Neural cell (in vitro differentiated cells): ENCODE results near the gene LDLRAD2. TPM values are rescaled to one million over a fixed set of nuclear protein-coding genes. Genes with fewer than 3 reads are reported as not detected.
A peak's percentile ranks its signal among the peaks of the same experiment; 100 is the strongest.

Source experiments
- H2AFZ ChIP-seq: fragments of 200-600, 300-800 bp; sonication (generic), shearing (Covaris generic); 2 replicates; pipeline ENCODE4 v1.6.0; 2014; ENCODE audit warnings: low read depth, mild to moderate bottlenecking, antibody characterized with exemption, low read length, moderate library complexity
- H3F3A ChIP-seq: fragments of 200-600 bp; shearing (Covaris generic); 2 replicates; pipeline ENCODE4 v1.6.1; 2016; ENCODE audit warnings: mild to moderate bottlenecking, moderate library complexity, mixed read lengths, antibody characterized with exemption, low read length; ENCODE audit not compliant: insufficient read depth, poor library complexity, severe bottlenecking
- H3K27ac ChIP-seq: fragments of 200-600, 300-800 bp; sonication (generic), shearing (Covaris generic); 2 replicates; pipeline ENCODE4 v1.5.1; 2014; ENCODE audit warnings: mild to moderate bottlenecking, low read length, moderate library complexity
- H3K27me3 ChIP-seq: fragments of 300-800, 200-600 bp; sonication (generic), shearing (Covaris generic); 2 replicates; pipeline ENCODE4 v1.6.0; 2014; ENCODE audit warnings: mild to moderate bottlenecking, low read depth, low read length, moderate library complexity; ENCODE audit not compliant: insufficient read depth
- H3K36me3 ChIP-seq: fragments of 300-800, 200-600 bp; sonication (generic), shearing (Covaris generic); 2 replicates; pipeline ENCODE4 v1.5.1; 2014; ENCODE audit warnings: mild to moderate bottlenecking, antibody characterized with exemption, low read length, moderate library complexity; ENCODE audit not compliant: insufficient read depth
- H3K4me2 ChIP-seq: fragments of 300-800, 200-600 bp; sonication (generic), shearing (Covaris generic); 2 replicates; pipeline ENCODE4 v1.6.0; 2014; ENCODE audit warnings: mild to moderate bottlenecking, low read length
- H3K4me3 ChIP-seq: fragments of 300-800, 200-600 bp; sonication (generic), shearing (Covaris generic); 2 replicates; pipeline ENCODE4 v1.5.1; 2014; ENCODE audit warnings: mild to moderate bottlenecking, low read length, moderate library complexity
- H3K79me2 ChIP-seq: fragments of 200-600 bp; shearing (Covaris generic); replicated peaks from 2 replicates; pipeline ENCODE4 v1.6.0; 2014; ENCODE audit warnings: mild to moderate bottlenecking, low read length, moderate library complexity; ENCODE audit not compliant: insufficient read depth
- H3K9ac ChIP-seq: fragments of 300-800, 200-600 bp; sonication (generic), shearing (Covaris generic); 2 replicates; pipeline ENCODE4 v1.6.1; 2016; ENCODE audit warnings: mild to moderate bottlenecking, low read length, mixed read lengths
- H3K9me2 ChIP-seq: fragments of 200-600 bp; shearing (Covaris generic); 2 replicates; pipeline ENCODE4 v1.6.1; 2016; ENCODE audit warnings: mild to moderate bottlenecking, low read length, mixed read lengths; ENCODE audit not compliant: insufficient read depth
- H3K9me3 ChIP-seq: fragments of 200-600, 300-800 bp; sonication (generic), shearing (Covaris generic); 2 replicates; pipeline ENCODE4 v1.6.1; 2016; ENCODE audit warnings: mild to moderate bottlenecking, mixed run types, low read length, moderate library complexity, mixed read lengths
- H4K20me1 ChIP-seq: fragments of 200-600 bp; shearing (Covaris generic); 2 replicates; pipeline ENCODE4 v1.6.1; 2016; ENCODE audit warnings: mild to moderate bottlenecking, mixed run types; ENCODE audit not compliant: insufficient read depth
- EP300 ChIP-seq: fragments of 450-650 bp; conservative IDR thresholded peaks from 2 replicates; pipeline ENCODE4 v1.6.1; 2014; ENCODE audit warnings: antibody characterized with exemption, mild to moderate bottlenecking, moderate library complexity; ENCODE audit not compliant: poor library complexity, severe bottlenecking
- EZH2 ChIP-seq: fragments of 200-600, 300-800 bp; shearing (Covaris generic), sonication (generic); IDR thresholded peaks from 2 replicates; pipeline ENCODE4 v1.6.1; 2014; ENCODE audit warnings: antibody characterized with exemption, low read length, borderline replicate concordance, mild to moderate bottlenecking; ENCODE audit not compliant: insufficient read depth, poor library complexity, severe bottlenecking
- MXI1 ChIP-seq: fragments of 450-650 bp; conservative IDR thresholded peaks from 2 replicates; pipeline ENCODE4 v1.6.1; 2014; ENCODE audit warnings: antibody characterized with exemption, mild to moderate bottlenecking; ENCODE audit not compliant: poor library complexity, severe bottlenecking
- POLR2AphosphoS5 ChIP-seq: IDR thresholded peaks from 2 replicates; pipeline ENCODE4 v1.6.1; 2012
- RAD21 ChIP-seq: fragments of 450-650 bp; conservative IDR thresholded peaks from 2 replicates; pipeline ENCODE4 v1.6.1; 2014; ENCODE audit warnings: antibody characterized with exemption, mild to moderate bottlenecking, moderate library complexity
- SMC3 ChIP-seq: fragments of 450-650 bp; conservative IDR thresholded peaks from 2 replicates; pipeline ENCODE4 v1.6.1; 2014; ENCODE audit warnings: antibody characterized with exemption, mild to moderate bottlenecking, moderate library complexity; ENCODE audit not compliant: poor library complexity
- TAF1 ChIP-seq: IDR thresholded peaks from 2 replicates; pipeline ENCODE4 v1.6.1; 2012; ENCODE audit warnings: low read depth
- polyA plus RNA-seq: library from polyadenylated mRNA; depleted of rRNA; stranded (reverse); fragments of >200 nt; gene quantifications from 2 replicates; pipeline ENCODE4 v1.2.3, GENCODE V29; 2014
- TF ChIP-seq, protein P1 (sequence below): IDR thresholded peaks from 2 replicates; pipeline ENCODE4 v1.6.1; 2012; ENCODE audit warnings: borderline replicate concordance
- TF ChIP-seq, protein P2 (sequence below): fragments of 450-650 bp; IDR thresholded peaks from 2 replicates; pipeline ENCODE4 v1.5.1; 2014; ENCODE audit warnings: antibody characterized with exemption, mild to moderate bottlenecking, moderate library complexity; ENCODE audit not compliant: poor library complexity, severe bottlenecking

LDLRAD2 gene
- polyA plus RNA-seq, 1 donor from 2014 or later, result not detected

GRCh38 chr1:21782349-21782867 lies 29.7 kb upstream of the LDLRAD2 start:
- Histone ChIP-seq H2AFZ (peak overlapping the region; percentile 35), H3K27ac (peak overlapping the region; percentile 95), H3K9ac (peak overlapping the region; percentile 92), H3K27me3 (no peaks in the 10 kb centered on the region), H4K20me1 (no peaks in the 10 kb centered on the region), H3K9me3 (no peaks in the 10 kb centered on the region), H3K4me3 (peak overlapping the region; percentile 80), H3F3A (no peaks in the 10 kb centered on the region), H3K79me2 (peaks cover 38% of the 10 kb centered on the region), H3K9me2 (no peaks in the 10 kb centered on the region), H3K36me3 (no peaks in the 10 kb centered on the region), H3K4me2 (peak overlapping the region; percentile 49)
- peak; percentile 48 for TF ChIP-seq SMC3
- no peak for TF ChIP-seq EZH2
- TF ChIP-seq, protein P1, sequence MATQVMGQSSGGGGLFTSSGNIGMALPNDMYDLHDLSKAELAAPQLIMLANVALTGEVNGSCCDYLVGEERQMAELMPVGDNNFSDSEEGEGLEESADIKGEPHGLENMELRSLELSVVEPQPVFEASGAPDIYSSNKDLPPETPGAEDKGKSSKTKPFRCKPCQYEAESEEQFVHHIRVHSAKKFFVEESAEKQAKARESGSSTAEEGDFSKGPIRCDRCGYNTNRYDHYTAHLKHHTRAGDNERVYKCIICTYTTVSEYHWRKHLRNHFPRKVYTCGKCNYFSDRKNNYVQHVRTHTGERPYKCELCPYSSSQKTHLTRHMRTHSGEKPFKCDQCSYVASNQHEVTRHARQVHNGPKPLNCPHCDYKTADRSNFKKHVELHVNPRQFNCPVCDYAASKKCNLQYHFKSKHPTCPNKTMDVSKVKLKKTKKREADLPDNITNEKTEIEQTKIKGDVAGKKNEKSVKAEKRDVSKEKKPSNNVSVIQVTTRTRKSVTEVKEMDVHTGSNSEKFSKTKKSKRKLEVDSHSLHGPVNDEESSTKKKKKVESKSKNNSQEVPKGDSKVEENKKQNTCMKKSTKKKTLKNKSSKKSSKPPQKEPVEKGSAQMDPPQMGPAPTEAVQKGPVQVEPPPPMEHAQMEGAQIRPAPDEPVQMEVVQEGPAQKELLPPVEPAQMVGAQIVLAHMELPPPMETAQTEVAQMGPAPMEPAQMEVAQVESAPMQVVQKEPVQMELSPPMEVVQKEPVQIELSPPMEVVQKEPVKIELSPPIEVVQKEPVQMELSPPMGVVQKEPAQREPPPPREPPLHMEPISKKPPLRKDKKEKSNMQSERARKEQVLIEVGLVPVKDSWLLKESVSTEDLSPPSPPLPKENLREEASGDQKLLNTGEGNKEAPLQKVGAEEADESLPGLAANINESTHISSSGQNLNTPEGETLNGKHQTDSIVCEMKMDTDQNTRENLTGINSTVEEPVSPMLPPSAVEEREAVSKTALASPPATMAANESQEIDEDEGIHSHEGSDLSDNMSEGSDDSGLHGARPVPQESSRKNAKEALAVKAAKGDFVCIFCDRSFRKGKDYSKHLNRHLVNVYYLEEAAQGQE, result no peak
- no peak for TF ChIP-seq EP300
- TF ChIP-seq RAD21, result peak; percentile 54
- TF ChIP-seq, protein P2, sequence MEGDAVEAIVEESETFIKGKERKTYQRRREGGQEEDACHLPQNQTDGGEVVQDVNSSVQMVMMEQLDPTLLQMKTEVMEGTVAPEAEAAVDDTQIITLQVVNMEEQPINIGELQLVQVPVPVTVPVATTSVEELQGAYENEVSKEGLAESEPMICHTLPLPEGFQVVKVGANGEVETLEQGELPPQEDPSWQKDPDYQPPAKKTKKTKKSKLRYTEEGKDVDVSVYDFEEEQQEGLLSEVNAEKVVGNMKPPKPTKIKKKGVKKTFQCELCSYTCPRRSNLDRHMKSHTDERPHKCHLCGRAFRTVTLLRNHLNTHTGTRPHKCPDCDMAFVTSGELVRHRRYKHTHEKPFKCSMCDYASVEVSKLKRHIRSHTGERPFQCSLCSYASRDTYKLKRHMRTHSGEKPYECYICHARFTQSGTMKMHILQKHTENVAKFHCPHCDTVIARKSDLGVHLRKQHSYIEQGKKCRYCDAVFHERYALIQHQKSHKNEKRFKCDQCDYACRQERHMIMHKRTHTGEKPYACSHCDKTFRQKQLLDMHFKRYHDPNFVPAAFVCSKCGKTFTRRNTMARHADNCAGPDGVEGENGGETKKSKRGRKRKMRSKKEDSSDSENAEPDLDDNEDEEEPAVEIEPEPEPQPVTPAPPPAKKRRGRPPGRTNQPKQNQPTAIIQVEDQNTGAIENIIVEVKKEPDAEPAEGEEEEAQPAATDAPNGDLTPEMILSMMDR, result peak; percentile 62
- no peak for TF ChIP-seq TAF1

- Histone ChIP-seq H3K9ac (peak within 1 kb of the TSS; percentile 92), H3K4me3 (peak within 1 kb of the TSS; percentile 80), H4K20me1 (no peaks in the 10 kb centered on the region), H3K36me3 (no peaks in the 10 kb centered on the region), H3K27ac (peak within 1 kb of the TSS; percentile 95), H3F3A (no peaks in the 10 kb centered on the region), H3K4me2 (peak within 1 kb of the TSS; percentile 49), H3K9me3 (no peaks in the 10 kb centered on the region), H3K9me2 (no peaks in the 10 kb centered on the region), H2AFZ (peak within 1 kb of the TSS; percentile 81), H3K27me3 (no peaks in the 10 kb centered on the region), H3K79me2 (peaks cover 32% of the 10 kb centered on the region)
- TF ChIP-seq SMC3 (peak; percentile 32), TAF1 (peak; percentile 97), MXI1 (peak; percentile 80), EP300 (peak; percentile 75), POLR2AphosphoS5 (peak; percentile 96), EZH2 (no peak)
- TF ChIP-seq, protein P1, result peak; percentile 85
- TF ChIP-seq, protein P2, result no peak
Observed at GRCh38 chr1:21782868-21783678, 29.0 kb upstream of the LDLRAD2 start, which contains the start of gene USP48. Gene USP48 (minus strand): TSS chr1:21783149. CDS start chr1:21782957, 192 bp downstream.
